Activated CD8-positive, alpha-beta T cell treated with anti-CD3 and anti-CD28 coated beads, Interleukin-2, amount 10 ng/mL, durations not matched to agents 7 days and 5 days (primary cell): ENCODE data around the gene SMG7. TPM values are rescaled to one million over a fixed set of nuclear protein-coding genes. Genes with fewer than 3 reads are reported as not detected.

ENCODE experiments used
- ATAC-seq: fragments of 150-1000 bp; cut with Tn5 transposase; one replicate; pipeline ENCODE4 v1.10.0; 2021; ENCODE audit warnings: moderate library complexity
- CTCF ChIA-PET: fragments of 350-600 bp; sonication (Branson Sonifier 250); formaldehyde crosslinking; loops from one replicate; lab custom pipeline; 2021; ENCODE audit warnings: antibody characterized with exemption; lab: Charles Lee
- POLR2A ChIA-PET: fragments of 350-600 bp; sonication (Branson Sonifier 250); formaldehyde crosslinking; loops from one replicate; lab custom pipeline; 2021; ENCODE audit warnings: antibody characterized with exemption; lab: Charles Lee
- DNase-seq: peaks from one replicate; pipeline ENCODE4 v3.0.0-alpha.2; 2020
- H3K27ac Mint-ChIP-seq: one replicate; pipeline ENCODE4 v1.8.0; 2021; ENCODE audit warnings: mild to moderate bottlenecking, mixed read lengths
- H3K27me3 Mint-ChIP-seq: one replicate; pipeline ENCODE4 v1.8.0; 2021; ENCODE audit warnings: low read depth, mixed read lengths
- H3K36me3 Mint-ChIP-seq: one replicate; pipeline ENCODE4 v1.8.0; 2021; ENCODE audit warnings: low read depth, mixed read lengths
- H3K4me1 Mint-ChIP-seq: one replicate; pipeline ENCODE4 v1.8.0; 2021; ENCODE audit warnings: low read depth, mixed read lengths
- H3K4me3 Mint-ChIP-seq: one replicate; pipeline ENCODE4 v1.8.0; 2021; ENCODE audit warnings: mild to moderate bottlenecking, mixed read lengths
- H3K9me3 Mint-ChIP-seq: one replicate; pipeline ENCODE4 v1.8.0; 2022; ENCODE audit warnings: mixed read lengths; ENCODE audit not compliant: insufficient read depth
- total RNA-seq, 2 experiments: library from RNA; stranded (reverse); gene quantifications; one replicate each; pipeline ENCODE4 v1.2.3, GENCODE V29; 2021

The SMG7 gene
- total RNA-seq, 2 experiments from 2014 or later: 80.8 to 88.6 TPM

GRCh38 chr1:183568176-183569021 lies 96.1 kb downstream of the SMG7 start:
- ChIA-PET CTCF (interaction anchor here (1.0 to 1.4 kb wide), 2 partner anchors 22 to 116 kb away, joined by 3 to 4 read pairs; partner anchors contain the start of gene NCF2), POLR2A (interaction anchor here (0.7 kb wide), 1 partner anchor 8 kb away, joined by 3 read pairs; no protein-coding TSS in a partner anchor)
- Mint-ChIP-seq H3K4me3 (no peak overlapping the region), H3K4me1 (peaks cover 12% of the 10 kb centered on the region), H3K27ac (peak overlapping the region; percentile 7), H3K9me3 (no peaks in the 10 kb centered on the region), H3K27me3 (no peaks in the 10 kb centered on the region), H3K36me3 (peaks cover 8% of the 10 kb centered on the region)
- DNase-seq (no peak), ATAC-seq (no peak)

GRCh38 chr1:183569141-183569540 lies 96.8 kb downstream of the SMG7 start:
- POLR2A ChIA-PET: interaction anchor here (0.6 kb wide), 1 partner anchor 1217 kb away, joined by 4 read pairs; no protein-coding TSS in a partner anchor
- Mint-ChIP-seq H3K9me3 (no peaks in the 10 kb centered on the region), H3K27ac (no peak overlapping the region), H3K27me3 (no peaks in the 10 kb centered on the region), H3K36me3 (peaks cover 8% of the 10 kb centered on the region), H3K4me3 (no peak overlapping the region), H3K4me1 (peaks cover 11% of the 10 kb centered on the region)
- DNase-seq: no peak
- CTCF ChIA-PET: interaction anchor here (1.4 kb wide), 1 partner anchor 21 kb away, joined by 4 read pairs; the partner anchor contains the start of gene NCF2
- no peak for ATAC-seq

- H3K4me1 Mint-ChIP-seq: peaks cover 11% of the 10 kb centered on the region
- no peak for ATAC-seq
- H3K36me3 Mint-ChIP-seq: peaks cover 8% of the 10 kb centered on the region
- H3K4me3 Mint-ChIP-seq: no peak overlapping the region
- ChIA-PET CTCF (interaction anchor here (1.4 kb wide), 1 partner anchor 20 kb away, joined by 4 read pairs; the partner anchor contains the start of gene NCF2), POLR2A (no interaction called here)
- H3K27ac Mint-ChIP-seq: no peak overlapping the region
- no peaks in the 10 kb centered on the region for H3K27me3 Mint-ChIP-seq
- no peak for DNase-seq
- no peaks in the 10 kb centered on the region for H3K9me3 Mint-ChIP-seq
These were observed 97.5 kb downstream of the SMG7 start for GRCh38 chr1:183569801-183570200.

GRCh38 chr1:183570451-183570850 lies 98.2 kb downstream of the SMG7 start:
- peaks cover 9% of the 10 kb centered on the region for H3K36me3 Mint-ChIP-seq
- POLR2A ChIA-PET: interaction anchor here (0.6 kb wide), 1 partner anchor 80 kb away, joined by 3 read pairs; no protein-coding TSS in a partner anchor
- no peak for ATAC-seq
- no peak for DNase-seq
- CTCF ChIA-PET: no interaction called here
- H3K27me3 Mint-ChIP-seq: no peaks in the 10 kb centered on the region
- H3K9me3 Mint-ChIP-seq: no peaks in the 10 kb centered on the region
- H3K27ac Mint-ChIP-seq: peak overlapping the region; percentile 35
- H3K4me3 Mint-ChIP-seq: no peak overlapping the region
- peaks cover 11% of the 10 kb centered on the region for H3K4me1 Mint-ChIP-seq

- no peak for ATAC-seq
- Mint-ChIP-seq H3K36me3 (peaks cover 15% of the 10 kb centered on the region), H3K4me3 (no peak overlapping the region), H3K27ac (no peak overlapping the region), H3K4me1 (peaks cover 11% of the 10 kb centered on the region), H3K9me3 (no peaks in the 10 kb centered on the region), H3K27me3 (no peaks in the 10 kb centered on the region)
- CTCF ChIA-PET: no interaction called here
- no peak for DNase-seq
- POLR2A ChIA-PET: no interaction called here
These were observed 99.5 kb downstream of the SMG7 start for GRCh38 chr1:183571678-183572268.

GRCh38 chr1:183572721-183573120 lies 100.4 kb downstream of the SMG7 start:
- POLR2A ChIA-PET: no interaction called here

GRCh38 chr1:183575606-183576005 lies 103.3 kb downstream of the SMG7 start:
- Mint-ChIP-seq H3K4me1 (peaks cover 29% of the 10 kb centered on the region), H3K9me3 (no peaks in the 10 kb centered on the region), H3K27me3 (no peaks in the 10 kb centered on the region), H3K4me3 (no peak overlapping the region), H3K27ac (no peak overlapping the region), H3K36me3 (peaks cover 14% of the 10 kb centered on the region)
- ChIA-PET CTCF (interaction anchor here (0.9 kb wide), 1 partner anchor 109 kb away, joined by 3 read pairs; no protein-coding TSS in a partner anchor), POLR2A (no interaction called here)
- ATAC-seq (no peak), DNase-seq (no peak)

More at GRCh38 chr1:183572721-183573120, 100.4 kb downstream of the SMG7 start:
- Mint-ChIP-seq H3K36me3 (peaks cover 18% of the 10 kb centered on the region), H3K4me1 (peaks cover 8% of the 10 kb centered on the region), H3K9me3 (no peaks in the 10 kb centered on the region), H3K27ac (no peak overlapping the region), H3K27me3 (no peaks in the 10 kb centered on the region), H3K4me3 (no peak overlapping the region)
- CTCF ChIA-PET: no interaction called here
- ATAC-seq: no peak
- no peak for DNase-seq

GRCh38 chr1:183576537-183576936 lies 104.2 kb downstream of the SMG7 start:
- H3K36me3 Mint-ChIP-seq: peaks cover 14% of the 10 kb centered on the region
- H3K4me1 Mint-ChIP-seq: peaks cover 34% of the 10 kb centered on the region
- no peaks in the 10 kb centered on the region for H3K9me3 Mint-ChIP-seq
- ATAC-seq (no peak), DNase-seq (no peak)
- POLR2A ChIA-PET: interaction anchor here (0.6 kb wide), 1 partner anchor 9 kb away, joined by 3 read pairs; no protein-coding TSS in a partner anchor
- no peaks in the 10 kb centered on the region for H3K27me3 Mint-ChIP-seq
- CTCF ChIA-PET: interaction anchor here (0.9 to 4.7 kb wide), 4 partner anchors 12 to 111 kb away, joined by 3 to 22 read pairs (median 3); partner anchors contain the start of gene NCF2
- H3K27ac Mint-ChIP-seq: no peak overlapping the region
- no peak overlapping the region for H3K4me3 Mint-ChIP-seq

GRCh38 chr1:183577897-183578465 lies 105.7 kb downstream of the SMG7 start:
- peak overlapping the region; percentile 26 for H3K27ac Mint-ChIP-seq
- H3K4me1 Mint-ChIP-seq: peaks cover 34% of the 10 kb centered on the region
- H3K36me3 Mint-ChIP-seq: peaks cover 14% of the 10 kb centered on the region
- no peaks in the 10 kb centered on the region for H3K9me3 Mint-ChIP-seq
- POLR2A ChIA-PET: interaction anchor here (2.4 kb wide), 1 partner anchor 12 kb away, joined by 6 read pairs; no protein-coding TSS in a partner anchor
- no peak for DNase-seq
- CTCF ChIA-PET: interaction anchor here (0.6 to 5.1 kb wide), 4 partner anchors 11 to 147 kb away, joined by 3 to 22 read pairs (median 13); partner anchors contain the start of gene NCF2
- H3K27me3 Mint-ChIP-seq: no peaks in the 10 kb centered on the region
- no peak overlapping the region for H3K4me3 Mint-ChIP-seq
- ATAC-seq: peak; percentile 9

- POLR2A ChIA-PET: interaction anchor here (0.7 to 2.4 kb wide), 2 partner anchors 13 to 28 kb away, joined by 3 to 6 read pairs; no protein-coding TSS in a partner anchor
- peaks cover 10% of the 10 kb centered on the region for H3K36me3 Mint-ChIP-seq
- no peak overlapping the region for H3K4me3 Mint-ChIP-seq
- no peaks in the 10 kb centered on the region for H3K27me3 Mint-ChIP-seq
- CTCF ChIA-PET: interaction anchor here (1.4 to 5.1 kb wide), 5 partner anchors 10 to 110 kb away, joined by 4 to 22 read pairs (median 10); partner anchors contain the start of gene NCF2
- peaks cover 34% of the 10 kb centered on the region for H3K4me1 Mint-ChIP-seq
- no peaks in the 10 kb centered on the region for H3K9me3 Mint-ChIP-seq
- no peak for DNase-seq
- no peak for ATAC-seq
- peak overlapping the region; percentile 61 for H3K27ac Mint-ChIP-seq
These were observed 106.6 kb downstream of the SMG7 start for GRCh38 chr1:183578856-183579255.

- H3K4me1 Mint-ChIP-seq: peaks cover 46% of the 10 kb centered on the region
- CTCF ChIA-PET: interaction anchor here (0.7 to 5.1 kb wide), 15 partner anchors 8 to 111 kb away, joined by 3 to 22 read pairs (median 4); partner anchors contain the start of gene NCF2
- POLR2A ChIA-PET: interaction anchor here (1.0 to 1.4 kb wide), 3 partner anchors 10 to 109 kb away, joined by 3 to 7 read pairs (median 4); partner anchors contain the start of gene NCF2
- peaks cover 10% of the 10 kb centered on the region for H3K36me3 Mint-ChIP-seq
- DNase-seq: peak; percentile 56
- peak; percentile 75 for ATAC-seq
- H3K27ac Mint-ChIP-seq: peak overlapping the region; percentile 85
- peak overlapping the region; percentile 57 for H3K4me3 Mint-ChIP-seq
- no peaks in the 10 kb centered on the region for H3K27me3 Mint-ChIP-seq
- no peaks in the 10 kb centered on the region for H3K9me3 Mint-ChIP-seq
These were observed 108.0 kb downstream of the SMG7 start for GRCh38 chr1:183580281-183580682.
